Lower leg skin (tissue), 3 donors: ENCODE results near the gene LHX1.

Experiments
- CTCF ChIP-seq, 3 donors: fragments of 450-650 bp; IDR thresholded peaks; one replicate each; pipeline ENCODE4 v1.5.1; 2016; ENCODE audit warnings: antibody characterized with exemption in 3 of 3, mild to moderate bottlenecking in 3 of 3, moderate library complexity in 2 of 3
- POLR2A ChIP-seq, 2 donors: fragments of 450-650 bp; IDR thresholded peaks; one replicate each; pipeline ENCODE4 v1.6.1; 2016 to 2017; ENCODE audit warnings: antibody characterized with exemption in 2 of 2, mild to moderate bottlenecking in 1 of 2, moderate library complexity in 1 of 2

GRCh38 chr17:36894177-36894576, 43.1 kb upstream of the LHX1 start:
- no peak for TF ChIP-seq CTCF (IDR thresholded peaks at IDR 0.05)
- TF ChIP-seq POLR2A (IDR thresholded peaks at IDR 0.05) = no peak
